Tongue (tissue), 2 donors: ENCODE results near the gene F2RL1. TPM values are rescaled to one million over a fixed set of nuclear protein-coding genes. Genes with fewer than 3 reads are reported as not detected.
"Not testable (repeated sequence)": the region's sequence is repeated elsewhere in the genome, so short reads cannot be mapped to it uniquely, and the experiment has no call there.

Experiments
- DNase-seq: peaks from one replicate; pipeline ENCODE4 v3.0.0-alpha.2; 2015
- total RNA-seq: library from RNA; depleted of rRNA; stranded (reverse); fragments of >200 nt; gene quantifications from one replicate; pipeline ENCODE4 v1.2.3, GENCODE V29; 2014

Gene F2RL1
- total RNA-seq: 2.3 TPM

DNA sequence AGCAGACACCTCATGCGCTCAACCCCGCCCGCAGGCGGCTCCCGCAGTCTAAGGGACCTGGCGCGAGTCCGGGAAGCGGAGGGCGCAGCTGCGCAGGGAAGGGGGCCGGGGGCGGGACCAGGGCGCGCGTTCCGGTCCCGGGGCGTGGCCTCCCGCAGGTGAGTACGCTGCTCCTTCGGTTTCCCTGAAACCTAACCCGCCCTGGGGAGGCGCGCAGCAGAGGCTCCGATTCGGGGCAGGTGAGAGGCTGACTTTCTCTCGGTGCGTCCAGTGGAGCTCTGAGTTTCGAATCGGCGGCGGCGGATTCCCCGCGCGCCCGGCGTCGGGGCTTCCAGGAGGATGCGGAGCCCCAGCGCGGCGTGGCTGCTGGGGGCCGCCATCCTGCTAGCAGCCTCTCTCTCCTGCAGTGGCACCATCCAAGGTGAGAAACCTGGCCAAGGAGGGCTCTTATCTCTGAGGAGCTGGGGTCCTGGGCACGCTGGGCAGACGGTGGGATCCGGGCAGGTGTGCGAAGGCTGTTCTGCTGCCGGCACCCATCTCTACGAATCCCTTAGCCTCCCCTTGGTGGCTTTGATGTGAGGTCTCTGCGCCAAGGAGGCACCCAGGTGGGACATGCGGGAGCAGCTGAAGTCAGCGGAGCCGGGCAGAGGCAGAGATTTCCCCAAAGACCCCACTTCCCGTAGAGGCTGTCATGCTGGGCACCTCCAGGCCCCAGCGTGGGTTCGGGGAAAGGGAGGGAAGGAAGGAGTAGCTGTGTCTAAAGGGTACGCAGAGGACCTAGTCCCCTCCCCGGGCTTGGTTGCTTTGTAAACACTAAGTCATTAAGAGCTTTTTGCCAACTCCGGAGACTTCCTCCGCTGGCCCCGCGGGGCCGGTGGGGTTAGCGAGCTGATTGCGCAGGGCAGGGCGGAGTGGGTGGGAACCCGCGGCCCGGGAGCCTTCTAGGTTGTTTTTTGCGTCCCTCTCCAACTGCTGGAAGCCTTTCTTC, at the start of gene F2RL1:
Gene F2RL1 (plus strand): TSS at position 187 of the 988 bp plus-strand sequence. CDS start 153 bp downstream, at position 340.
- DNase-seq: peak; percentile 79

GRCh38 chr5:76771041-76771440, 47.8 kb upstream of the F2RL1 start:
- not testable (repeated sequence) for DNase-seq

GRCh38 chr5:76771705-76772405, 47.0 kb upstream of the F2RL1 start:
- no peak for DNase-seq

GRCh38 chr5:76775921-76776320, 42.9 kb upstream of the F2RL1 start:
- DNase-seq: no peak

DNA sequence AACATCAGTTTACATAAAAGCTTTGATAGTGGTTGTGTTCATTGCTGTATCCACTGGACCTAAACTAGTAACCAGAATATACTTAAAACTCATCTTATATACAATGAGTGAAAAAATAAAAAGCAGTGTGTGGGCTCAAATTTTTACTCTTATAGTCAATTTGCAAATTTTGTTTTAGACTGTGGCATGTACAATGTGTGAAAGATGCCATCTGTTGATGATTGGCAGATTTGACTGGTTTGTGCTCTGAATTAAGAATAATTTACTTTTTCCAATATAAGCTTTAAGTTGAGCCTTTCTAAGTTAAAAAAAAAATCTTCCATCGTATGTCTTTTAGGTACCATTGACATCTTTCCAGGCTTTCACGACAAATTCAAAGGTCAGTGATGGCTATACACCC, 42.4 kb upstream of the F2RL1 start:
- no peak for DNase-seq

- DNase-seq: not testable (repeated sequence)
These were observed 38.2 kb upstream of the F2RL1 start for GRCh38 chr5:76780616-76781015.

DNA sequence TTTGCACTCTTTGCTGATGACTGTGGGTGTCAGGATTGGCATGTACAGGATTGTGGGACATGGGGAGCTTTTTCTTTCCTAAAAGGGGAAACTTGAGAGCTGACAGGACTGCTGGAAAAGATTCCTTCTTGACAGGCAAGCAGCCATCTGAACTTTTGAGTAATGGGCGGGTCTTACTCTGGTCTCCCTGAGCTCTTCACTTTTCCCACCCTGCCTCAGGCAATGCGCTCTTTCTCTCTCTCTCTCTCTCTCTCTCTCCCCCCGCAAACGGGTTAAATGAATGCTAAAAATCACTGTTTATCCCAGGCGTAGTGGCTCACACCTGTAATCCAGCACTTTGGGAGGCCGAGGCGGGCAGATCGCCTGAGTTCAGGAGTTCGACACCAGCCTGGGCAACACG, 37.1 kb upstream of the F2RL1 start:
- DNase-seq: no peak

GRCh38 chr5:76782444-76782843, 36.4 kb upstream of the F2RL1 start:
- no peak for DNase-seq

- DNase-seq: peak; percentile 94
These were observed 31.6 kb upstream of the F2RL1 start for GRCh38 chr5:76787237-76787636.

- no peak for DNase-seq
These were observed 30.5 kb upstream of the F2RL1 start for GRCh38 chr5:76788362-76788761.

- not testable (repeated sequence) for DNase-seq
These were observed 29.6 kb upstream of the F2RL1 start for GRCh38 chr5:76789275-76789674.

DNA sequence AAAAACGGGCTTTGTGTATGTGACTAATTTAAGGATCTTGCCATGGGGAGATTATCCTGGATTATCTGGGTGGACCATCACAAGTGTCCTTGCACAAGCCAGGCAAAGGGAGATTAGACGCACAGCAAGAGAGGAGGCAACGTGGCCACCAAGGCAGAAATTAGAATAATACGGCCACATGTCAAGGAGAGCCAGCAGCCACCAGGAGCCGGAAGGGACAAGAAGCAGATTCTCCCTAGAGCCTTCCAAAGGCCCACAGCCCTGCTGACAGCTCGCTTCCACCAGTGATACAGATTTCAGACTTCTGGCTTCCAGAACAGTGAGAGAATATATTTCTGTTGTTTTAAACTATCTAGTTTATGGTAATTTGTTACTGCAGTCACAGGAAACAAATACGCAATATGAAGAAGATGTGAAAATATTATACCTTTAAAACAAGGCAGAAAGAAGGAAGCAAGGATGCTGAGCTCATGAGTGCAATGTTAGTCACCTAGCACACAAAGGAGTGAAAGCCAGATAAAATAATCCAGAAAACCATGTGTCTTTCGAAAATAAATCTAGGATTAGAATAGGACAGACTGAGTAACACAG, 28.7 kb upstream of the F2RL1 start:
- peak; percentile 28 for DNase-seq

DNA sequence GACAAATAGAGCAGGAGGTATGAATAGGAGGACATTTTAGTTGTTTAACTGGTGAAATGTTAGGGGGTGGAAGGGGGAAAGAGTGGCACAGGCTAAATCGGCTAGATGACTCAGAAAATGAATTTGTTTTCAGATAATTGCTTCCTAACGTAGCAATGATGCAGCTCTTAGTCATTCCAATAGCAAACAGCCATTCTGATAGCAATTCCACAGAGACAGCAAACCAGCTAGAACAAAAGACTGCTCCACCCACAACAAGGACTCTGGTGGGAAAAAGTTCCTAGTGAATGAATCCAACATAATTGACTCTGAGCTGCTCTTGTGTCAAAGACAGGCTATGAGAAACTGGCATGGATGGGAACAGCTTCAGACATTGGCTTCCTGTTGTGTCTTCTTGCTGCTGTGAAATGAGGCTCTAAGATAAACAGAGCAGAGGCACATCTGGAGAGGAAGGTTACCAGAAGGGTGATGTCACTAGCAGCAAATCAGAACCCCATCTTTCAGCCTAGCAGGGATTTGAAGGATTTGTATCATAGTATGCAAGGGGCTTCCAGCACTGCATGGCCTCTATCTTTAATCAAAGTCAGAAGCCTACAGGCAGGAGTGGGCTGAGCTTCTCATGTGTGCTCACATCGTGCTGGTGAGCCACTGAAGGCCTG, 28.1 kb upstream of the F2RL1 start:
- peak; percentile 89 for DNase-seq

DNA sequence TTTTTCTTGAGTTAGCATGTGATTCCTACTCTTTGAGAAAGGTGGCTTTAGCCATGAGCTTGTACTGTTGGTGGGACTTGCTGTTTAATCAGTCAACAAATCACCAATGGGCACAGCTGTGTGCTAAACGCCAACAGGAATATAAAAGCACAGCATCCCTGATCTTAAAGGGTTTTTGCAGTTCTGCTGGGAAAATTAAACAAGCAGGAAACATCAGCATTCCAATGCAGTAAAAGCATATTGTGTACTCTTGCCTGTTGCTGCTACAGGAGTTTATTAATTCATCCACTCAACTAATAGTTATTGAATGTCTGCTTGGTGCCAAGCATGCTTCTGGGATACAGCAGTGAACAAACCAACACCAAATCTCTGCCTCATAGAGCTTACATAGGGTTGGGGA, 27.4 kb upstream of the F2RL1 start:
- peak; percentile 22 for DNase-seq

GRCh38 chr5:76794871-76795270, 24.0 kb upstream of the F2RL1 start:
- DNase-seq: no peak

- DNase-seq: no peak
These were observed 19.2 kb upstream of the F2RL1 start for GRCh38 chr5:76799588-76799987.

DNA sequence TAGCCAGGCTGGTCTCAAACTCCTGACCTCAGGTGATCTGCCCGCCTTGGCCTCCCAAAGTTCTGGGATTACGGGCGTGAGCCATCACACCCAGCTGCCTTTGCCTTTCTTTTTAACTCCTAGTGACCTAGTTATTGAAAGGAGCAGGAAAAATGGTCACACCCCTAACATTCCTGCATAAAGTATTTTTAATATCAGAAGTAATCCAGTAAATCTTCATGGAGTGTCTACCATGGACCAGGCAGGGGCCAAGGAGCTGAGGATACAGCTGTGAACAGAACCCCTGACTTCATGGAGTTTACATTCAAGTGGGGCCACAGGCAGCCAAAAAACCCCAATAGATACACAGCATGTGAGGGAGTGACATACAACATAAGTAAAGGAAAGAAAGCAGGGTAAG, 18.3 kb upstream of the F2RL1 start:
- no peak for DNase-seq

- DNase-seq: no peak
These were observed 17.5 kb upstream of the F2RL1 start for GRCh38 chr5:76801159-76801802.

DNA sequence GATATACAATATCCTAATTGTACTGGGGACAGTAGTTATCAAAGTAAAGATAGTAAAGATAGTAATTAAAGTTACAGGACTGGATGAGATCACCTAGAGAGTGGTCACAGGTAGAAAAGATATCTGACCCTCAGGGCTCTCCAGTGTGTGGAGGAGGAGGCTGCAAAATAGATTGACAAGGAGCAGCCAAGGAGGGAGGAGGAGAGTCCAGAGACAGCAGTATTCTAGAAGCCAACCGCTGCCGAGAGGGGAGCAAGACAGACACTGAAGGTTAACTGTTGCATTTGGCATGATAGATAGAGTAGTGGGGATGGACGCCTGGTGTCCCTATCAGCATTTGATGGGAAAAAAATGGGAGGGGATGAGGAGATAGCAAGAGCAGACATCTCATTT, 17.0 kb upstream of the F2RL1 start:
- DNase-seq: no peak

- DNase-seq: no peak
These were observed 14.6 kb upstream of the F2RL1 start for GRCh38 chr5:76804266-76804665.

DNA sequence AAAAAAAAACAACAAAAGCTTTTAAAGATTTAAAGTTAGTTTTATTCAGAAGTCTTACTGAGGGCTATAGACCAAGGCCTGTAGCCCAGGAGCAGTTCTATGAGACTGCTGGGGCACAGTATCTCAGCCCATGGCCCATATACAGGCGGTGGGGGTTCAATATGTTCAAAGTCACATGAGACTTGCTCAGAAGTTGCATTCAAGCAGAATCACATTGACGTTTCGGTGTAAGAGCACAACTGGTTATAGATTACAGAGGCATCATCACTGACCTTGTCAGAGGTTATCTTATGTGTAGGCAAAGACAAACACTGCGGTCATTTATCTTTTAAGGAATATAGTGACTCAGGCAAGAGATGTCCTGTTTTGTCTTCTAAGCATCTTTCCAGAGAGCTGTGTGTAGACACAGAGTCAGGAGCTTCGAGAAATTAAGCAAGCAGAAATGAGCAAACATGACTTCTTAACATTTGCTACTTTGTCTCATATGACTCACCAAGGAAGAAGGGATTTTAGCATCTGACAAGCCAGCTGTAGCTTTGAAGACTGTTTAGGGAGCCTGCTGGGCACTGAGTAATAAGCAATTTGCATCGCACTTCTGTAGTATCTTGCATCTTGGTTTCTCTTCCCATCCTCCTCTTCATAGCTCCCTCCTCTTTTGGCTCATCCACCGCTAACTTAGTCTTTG, 12.9 kb upstream of the F2RL1 start:
- no peak for DNase-seq
